NCI-H128 (cell line): ENCODE data around the gene QKI.

Experiments
- DNase-seq: peaks from one replicate; lab custom pipeline; 2025; ENCODE audit not compliant: unreplicated experiment; lab: John Stamatoyannopoulos, UW

Gene QKI

DNA sequence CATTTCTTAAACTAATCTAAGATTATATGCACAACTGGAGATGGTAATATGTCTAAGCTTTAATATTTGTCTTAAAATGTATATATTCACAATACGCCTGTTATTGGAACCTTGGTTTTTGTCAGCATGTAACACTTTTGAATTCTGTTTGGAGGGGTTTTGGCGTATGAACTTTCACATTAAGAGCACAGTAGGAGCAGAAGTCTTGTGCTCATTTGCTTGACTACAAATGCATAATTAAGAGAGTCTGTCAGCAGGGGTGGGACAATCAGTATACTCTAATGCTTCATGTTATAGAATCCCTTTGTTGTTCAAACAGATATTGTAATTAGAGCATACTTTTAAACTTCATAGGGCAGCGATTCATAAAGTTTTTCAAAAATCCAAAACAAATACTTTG, 112.8 kb downstream of the QKI start:
- no peak for DNase-seq

- no peak for DNase-seq
These were observed 115.1 kb downstream of the QKI start for GRCh38 chr6:163529605-163530004.

DNA sequence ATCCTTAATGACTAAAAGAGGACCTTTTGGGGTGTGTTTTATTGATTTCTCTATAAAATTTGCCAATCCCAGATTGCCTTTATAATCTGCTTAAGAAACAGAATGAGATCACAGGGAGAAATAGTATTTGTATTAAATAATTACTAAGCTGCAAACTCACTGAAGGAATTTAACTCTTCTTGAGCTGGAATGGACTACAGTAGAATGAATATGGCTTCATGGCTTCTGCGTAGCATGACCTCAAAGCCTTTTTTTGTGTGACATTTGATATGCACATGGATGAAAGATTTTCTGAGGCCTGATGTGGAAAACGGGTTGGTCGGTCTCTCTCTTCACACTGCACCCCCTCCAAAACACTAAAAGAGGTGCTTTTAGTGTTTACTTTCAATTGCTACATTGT, 115.9 kb downstream of the QKI start:
- DNase-seq: no peak

- DNase-seq: no peak
These were observed 116.6 kb downstream of the QKI start for GRCh38 chr6:163531122-163531521.

DNA sequence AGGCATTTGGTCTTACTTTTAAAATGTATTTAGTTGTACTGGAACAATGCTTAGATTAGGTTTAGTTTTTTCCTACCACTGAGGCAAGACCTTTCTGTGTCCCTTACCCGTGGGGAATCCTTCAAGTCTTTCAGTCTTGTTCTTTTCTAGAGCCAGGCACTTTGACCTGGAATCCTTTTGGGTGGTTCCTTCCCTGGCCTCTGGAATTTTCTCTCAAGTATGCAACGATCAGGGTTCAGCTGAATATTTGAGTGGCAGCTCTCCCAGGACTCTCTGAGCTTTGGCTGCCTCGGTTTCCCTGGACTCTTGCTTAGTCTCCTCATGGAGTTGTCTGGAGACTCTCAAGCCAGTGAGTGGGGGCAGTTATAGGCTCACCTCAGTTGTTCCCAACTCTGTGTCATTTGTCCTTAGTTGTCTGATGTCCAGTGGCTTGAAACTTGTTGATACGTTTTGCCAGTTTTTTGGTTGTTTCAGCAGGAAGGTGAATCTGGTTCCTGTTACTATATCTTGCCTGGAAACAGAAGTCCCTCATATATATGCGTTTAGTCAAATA, 118.1 kb downstream of the QKI start:
- DNase-seq: no peak

DNA sequence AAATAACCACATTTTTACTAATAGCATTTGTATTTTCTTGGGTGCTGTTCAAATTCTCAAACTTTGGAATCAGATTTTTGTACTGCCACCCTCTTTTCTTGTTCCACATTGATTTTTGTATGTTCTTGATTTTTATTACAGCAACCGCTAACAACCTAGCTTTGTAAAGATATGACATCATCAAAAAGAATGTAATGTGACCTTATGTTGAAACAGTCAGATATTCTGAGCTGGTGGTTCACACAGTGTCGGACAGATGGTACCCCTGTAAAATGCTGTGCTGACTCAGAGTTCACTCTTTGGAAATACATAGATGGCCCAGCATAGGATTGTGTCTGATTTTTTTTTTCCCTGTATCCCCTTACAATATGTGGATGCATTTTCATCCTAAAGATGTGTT, 118.9 kb downstream of the QKI start:
- no peak for DNase-seq

GRCh38 chr6:163536770-163537169, 122.3 kb downstream of the QKI start:
- DNase-seq: no peak

GRCh38 chr6:163538331-163538730, 123.8 kb downstream of the QKI start:
- no peak for DNase-seq

- no peak for DNase-seq
These were observed 124.7 kb downstream of the QKI start for GRCh38 chr6:163539101-163539762.

DNA sequence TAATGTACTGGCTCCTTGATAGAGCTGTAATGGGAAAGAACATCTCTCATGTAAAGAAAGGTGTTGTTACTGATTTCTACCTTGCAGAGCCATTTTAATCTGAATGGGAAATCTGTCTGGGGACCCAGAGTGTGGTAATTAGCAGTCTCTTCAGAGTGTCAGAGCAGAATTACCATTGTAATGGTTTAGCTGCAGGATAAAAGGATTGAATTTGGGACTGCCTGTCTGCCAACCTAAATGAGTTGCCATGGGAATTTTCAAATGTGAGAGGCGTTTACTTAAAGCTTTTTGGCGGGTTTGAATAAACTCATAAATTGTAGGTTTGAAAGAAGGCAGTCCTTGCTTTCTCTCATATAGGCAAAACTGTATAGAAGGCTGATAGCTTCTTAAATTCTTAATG, 128.8 kb downstream of the QKI start:
- DNase-seq: no peak

GRCh38 chr6:163545370-163545769, 130.9 kb downstream of the QKI start:
- no peak for DNase-seq

GRCh38 chr6:163547287-163547686, 132.8 kb downstream of the QKI start:
- DNase-seq: no peak

- no peak for DNase-seq
These were observed 134.1 kb downstream of the QKI start for GRCh38 chr6:163548624-163549023.

DNA sequence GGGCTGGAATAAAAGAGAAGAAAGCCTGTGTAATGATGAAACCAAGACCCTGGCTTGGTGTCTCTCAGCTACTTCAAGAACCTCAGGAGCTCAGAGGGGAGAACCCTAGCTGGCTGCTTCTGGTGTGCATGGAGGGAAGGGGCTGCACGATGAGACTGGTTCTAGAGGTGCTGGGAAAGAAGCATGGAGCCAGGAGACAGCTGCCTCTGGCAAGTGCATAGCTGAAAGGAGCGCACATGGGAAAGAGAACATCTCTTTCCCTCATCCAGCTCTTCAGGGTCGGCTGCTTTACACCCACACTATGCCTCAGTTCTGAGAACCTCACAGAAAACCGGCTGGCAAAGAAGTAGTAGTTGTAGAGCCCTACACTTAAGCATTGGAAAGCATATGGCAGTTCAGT, 139.5 kb downstream of the QKI start:
- DNase-seq: no peak

- DNase-seq: no peak
These were observed 140.1 kb downstream of the QKI start for GRCh38 chr6:163554663-163555062.

GRCh38 chr6:163559661-163560060, 145.1 kb downstream of the QKI start:
- DNase-seq: no peak

- DNase-seq: no peak
These were observed 148.8 kb downstream of the QKI start for GRCh38 chr6:163563318-163563717.

- DNase-seq: no peak
These were observed 150.0 kb downstream of the QKI start for GRCh38 chr6:163564534-163564933.

GRCh38 chr6:163565140-163565539, 150.6 kb downstream of the QKI start:
- no peak for DNase-seq

DNA sequence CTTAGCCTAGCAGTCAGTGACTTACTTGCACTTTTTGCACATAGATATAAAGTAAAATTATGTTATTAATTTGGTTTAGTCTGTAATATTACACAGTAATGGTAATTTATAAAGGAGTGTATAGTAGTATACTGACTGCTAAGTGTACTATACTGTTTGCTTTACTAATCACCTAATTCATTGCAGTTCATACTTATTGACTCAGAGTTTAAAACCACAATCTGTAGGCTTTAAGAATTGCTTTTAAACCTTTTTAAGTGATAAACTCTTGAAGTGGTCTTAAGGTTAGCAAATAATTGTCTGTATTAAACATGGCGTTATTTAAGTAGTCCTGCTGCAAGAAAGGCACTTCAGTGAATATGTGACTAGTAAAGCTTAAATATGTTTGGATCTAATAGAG, 151.5 kb downstream of the QKI start:
- DNase-seq: no peak

DNA sequence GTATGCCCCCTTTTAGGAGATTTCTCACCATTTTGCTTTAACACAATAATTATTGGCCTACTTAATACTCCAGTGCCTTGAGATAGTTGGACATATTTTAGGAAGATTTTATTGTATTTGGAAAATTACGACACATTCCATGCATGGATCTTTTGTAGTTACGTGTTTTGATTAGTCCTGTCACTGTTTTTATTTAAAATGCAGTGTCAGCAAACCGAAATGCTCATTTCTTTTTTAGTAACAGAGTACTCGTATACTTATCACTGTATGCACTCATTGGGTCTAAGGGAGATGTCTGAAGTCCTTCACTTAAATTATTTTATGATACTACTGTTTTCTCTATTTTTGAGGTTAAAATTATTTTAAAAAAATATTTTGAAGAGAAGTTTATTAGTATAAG, 153.8 kb downstream of the QKI start:
- DNase-seq: no peak

DNA sequence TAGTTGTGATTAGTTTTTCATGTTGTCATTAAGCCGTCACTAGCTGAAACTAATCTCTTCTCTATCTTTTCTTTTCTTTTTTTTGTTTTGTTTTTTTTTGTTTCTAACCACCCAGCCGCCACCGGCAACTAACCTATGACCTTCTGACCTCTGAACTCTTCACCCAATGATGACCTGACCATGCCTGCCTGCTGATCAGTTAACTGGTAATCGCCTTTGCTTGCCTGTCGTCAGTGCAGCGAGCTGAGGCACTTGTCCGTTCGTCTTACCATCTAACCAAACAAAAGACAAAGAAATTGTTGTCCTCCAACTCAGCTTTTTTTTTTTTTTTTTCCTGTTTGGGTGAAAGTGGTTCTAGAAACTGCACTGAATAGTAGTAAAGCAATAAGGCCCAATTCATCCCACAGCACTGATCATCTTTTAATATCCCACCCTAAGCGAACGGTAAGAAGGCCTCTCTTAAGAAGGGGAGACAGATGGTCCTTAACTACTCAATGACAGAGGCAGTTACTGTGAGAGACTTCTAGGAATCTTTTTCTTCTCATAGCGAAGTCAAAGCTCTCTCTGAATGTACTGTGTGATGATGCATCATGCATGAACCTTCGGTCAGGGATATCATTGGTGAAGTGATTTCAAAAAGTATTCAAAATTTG, 156.2 kb downstream of the QKI start:
- no peak for DNase-seq

DNA sequence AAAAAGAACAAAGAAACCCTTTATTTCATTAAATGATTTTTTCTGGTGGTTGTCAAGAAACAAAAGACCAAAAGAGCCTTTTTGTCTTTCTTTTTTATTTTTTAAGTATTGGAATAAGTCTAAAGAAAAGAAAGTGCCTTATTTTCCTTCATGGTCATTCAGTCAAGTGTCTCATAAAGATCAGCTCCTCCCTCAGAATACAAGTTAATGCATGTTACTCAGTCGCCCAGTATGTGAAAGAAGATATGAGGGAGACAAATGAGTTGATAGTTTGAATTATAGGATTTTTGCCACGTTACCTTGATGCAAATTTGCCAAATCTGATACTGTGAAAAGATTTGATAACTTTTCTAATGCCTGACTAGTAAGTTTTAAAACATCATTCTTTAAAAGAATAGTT, 157.2 kb downstream of the QKI start:
- no peak for DNase-seq
